Stimulated activated CD8-positive, alpha-beta memory T cell treated with anti-CD3 and anti-CD28 coated beads, Interleukin-7, amount 100 ng/mL, for 48 hours (primary cell): Measurements from ENCODE around the gene SPEM3.

ENCODE experiments used
- DNase-seq, 2 donors: peaks; one replicate each; pipeline ENCODE4 v3.0.0-alpha.2; 2020; ENCODE audit warnings: low read depth in 1 of 2; ENCODE audit errors: extremely low read depth in 1 of 2

The SPEM3 gene

DNA sequence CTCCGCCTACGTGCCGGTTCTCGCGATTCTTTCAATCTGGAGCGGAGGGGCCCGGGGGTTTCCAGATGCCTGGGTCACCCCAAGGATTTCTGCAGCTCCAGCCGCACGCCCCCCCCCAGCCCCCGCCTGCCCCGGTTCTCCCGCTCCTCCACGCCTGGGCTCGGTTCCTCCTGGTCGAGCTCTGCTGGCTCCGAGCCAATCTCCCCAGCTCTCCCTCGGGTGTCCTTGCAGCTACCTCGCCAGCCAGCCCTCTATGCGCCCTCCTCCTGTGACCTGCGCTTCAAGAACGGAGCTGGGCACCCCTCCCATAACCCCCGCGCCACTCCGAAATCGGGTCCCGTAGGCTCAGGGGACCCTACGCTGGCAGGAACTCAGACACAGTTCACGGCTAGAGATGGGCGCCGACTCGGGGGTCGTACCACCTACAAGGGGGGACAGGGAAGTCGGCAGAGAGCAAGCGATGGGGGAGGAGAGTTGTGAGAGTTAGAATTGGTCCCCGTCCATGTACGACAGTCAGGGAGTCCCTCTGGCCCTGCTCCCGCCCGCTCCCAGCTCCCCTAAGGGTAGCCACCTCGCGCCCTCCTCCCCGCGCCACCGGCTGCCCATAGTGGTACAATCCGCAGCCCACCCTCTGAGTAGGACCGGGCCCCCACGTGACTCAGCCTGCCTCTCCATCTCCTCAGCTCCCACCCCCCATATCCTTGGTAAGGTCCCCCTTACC lies 11.6 kb downstream of the SPEM3 start:
- no peak for DNase-seq

DNA sequence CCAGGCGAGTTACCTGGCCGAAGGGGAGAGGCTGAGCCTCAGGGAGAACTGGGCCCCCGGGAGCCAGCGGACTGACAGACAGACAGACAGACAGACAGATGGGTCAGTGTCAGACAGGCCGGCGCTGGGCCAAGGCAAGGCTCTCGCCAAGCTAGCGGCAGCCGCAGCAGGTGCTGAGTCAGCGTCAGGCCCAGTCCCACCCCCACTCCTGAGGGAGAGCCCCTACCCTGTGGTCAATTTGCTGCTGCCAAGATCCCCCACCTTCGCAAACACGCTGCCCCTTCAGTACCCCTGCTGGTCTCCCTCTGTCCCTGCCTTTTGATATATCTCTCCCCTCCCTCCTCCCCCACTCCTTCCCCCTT lies 12.2 kb downstream of the SPEM3 start:
- no peak for DNase-seq

DNA sequence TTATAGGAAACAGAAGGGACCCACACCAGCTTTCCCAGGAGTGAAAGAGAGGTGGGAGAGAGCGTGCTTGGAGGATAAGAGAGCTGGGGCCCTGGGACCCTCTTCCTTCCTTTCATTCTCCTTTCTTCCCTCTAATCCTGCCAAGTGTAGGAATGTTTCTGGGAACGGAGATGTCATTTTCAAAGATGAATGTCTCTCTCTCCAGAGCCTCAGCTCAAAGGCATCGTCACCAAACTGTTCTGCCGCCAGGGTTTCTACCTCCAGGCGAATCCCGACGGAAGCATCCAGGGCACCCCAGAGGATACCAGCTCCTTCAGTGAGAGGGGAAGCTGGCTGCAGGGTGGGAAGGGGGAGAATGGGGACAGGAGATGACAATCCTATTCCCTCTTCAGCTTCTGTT lies 12.6 kb downstream of the SPEM3 start:
- DNase-seq = no peak

DNA sequence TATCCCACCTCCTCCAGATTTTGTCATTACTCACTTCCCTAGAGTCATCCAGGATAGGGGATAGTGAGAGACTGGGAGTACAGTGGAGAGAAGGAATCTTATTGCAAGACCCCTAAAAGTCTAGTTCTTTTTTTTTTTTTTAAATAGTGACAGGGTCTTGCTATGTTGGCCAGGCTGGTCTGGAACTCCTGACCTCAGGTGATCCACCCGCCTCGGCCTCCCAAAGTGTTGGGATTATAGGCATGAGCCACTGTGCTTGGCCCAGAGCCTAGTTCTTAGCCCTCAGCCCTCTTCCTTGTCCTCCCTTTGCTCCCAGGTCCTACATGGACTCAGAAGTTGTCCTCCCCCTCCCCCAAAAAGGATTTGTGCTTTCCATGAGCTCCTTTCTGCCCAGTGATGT lies 13.5 kb downstream of the SPEM3 start:
- DNase-seq = no peak

DNA sequence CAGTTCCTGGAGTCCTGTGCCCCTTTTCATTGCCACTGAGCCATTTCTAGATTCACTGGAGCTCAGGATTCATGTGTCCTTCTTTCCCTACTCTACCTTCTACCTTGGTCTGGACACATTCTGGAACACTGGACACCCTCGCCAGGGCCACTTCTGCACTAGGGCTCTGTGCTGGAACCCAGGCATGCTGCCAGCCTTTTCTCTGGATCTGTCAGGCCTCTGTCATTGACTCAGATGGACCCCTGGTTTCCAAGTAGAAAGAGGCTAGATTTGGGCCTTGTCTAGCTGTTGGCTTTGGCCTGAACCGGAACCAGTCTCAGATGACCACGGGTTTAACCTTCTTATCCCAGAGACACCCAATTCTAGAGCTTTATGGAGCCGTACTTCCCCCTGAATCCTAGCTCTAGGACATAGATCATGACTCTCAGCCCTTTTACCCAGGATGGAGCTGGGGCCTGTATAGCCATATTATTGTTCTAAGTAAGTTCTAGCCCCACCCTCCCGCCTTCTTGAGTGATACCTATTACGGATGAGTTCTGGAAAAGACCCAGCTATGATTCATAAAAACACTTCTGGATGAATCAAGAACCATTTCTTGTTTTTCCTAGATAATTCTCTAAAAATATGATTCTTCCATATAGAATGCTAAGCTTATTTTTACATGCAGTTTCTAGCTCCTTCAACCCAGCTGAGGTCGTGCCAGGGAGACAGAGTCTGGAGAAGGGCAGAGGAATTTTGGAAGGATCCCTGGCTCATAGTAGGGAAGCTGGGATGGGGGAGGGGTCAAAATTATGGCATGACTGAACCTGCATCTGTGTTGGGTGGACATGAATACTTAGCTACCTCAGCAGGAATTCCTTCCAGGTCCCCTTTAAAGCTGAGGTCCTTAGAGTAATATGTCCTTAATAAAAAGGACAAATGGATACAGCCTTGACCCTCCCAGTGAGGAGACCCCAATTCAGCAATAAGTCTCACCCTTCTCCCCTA lies 15.1 kb downstream of the SPEM3 start:
- no peak for DNase-seq

GRCh38 chr17:7444682-7445618 lies 16.3 kb downstream of the SPEM3 start, which contains the start of gene CHRNB1:
TSS of gene CHRNB1 (plus strand) at chr17:7445061. CDS start at chr17:7445128, 67 bp downstream.
- no peak for DNase-seq

DNA sequence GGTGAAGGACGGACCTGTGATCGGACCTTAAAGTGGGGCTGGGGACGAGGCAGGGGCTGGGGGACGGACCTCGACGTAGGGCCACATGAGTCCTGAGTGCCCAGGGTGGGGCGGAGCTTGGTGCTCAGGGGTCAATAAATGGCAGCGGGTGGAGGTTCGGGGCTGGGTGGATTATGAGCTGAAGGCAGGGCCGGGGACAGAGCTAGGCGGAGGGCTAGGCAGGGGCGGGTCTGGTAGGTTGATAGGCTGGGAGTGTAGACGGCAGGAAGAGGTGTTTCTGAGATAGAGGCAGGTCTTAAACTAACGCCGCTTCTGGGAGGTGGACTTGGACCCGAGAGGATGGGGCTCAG lies 16.9 kb downstream of the SPEM3 start:
- DNase-seq = no peak

- DNase-seq = no peak
Measured at GRCh38 chr17:7448461-7448860, 19.8 kb downstream of the SPEM3 start.

DNA sequence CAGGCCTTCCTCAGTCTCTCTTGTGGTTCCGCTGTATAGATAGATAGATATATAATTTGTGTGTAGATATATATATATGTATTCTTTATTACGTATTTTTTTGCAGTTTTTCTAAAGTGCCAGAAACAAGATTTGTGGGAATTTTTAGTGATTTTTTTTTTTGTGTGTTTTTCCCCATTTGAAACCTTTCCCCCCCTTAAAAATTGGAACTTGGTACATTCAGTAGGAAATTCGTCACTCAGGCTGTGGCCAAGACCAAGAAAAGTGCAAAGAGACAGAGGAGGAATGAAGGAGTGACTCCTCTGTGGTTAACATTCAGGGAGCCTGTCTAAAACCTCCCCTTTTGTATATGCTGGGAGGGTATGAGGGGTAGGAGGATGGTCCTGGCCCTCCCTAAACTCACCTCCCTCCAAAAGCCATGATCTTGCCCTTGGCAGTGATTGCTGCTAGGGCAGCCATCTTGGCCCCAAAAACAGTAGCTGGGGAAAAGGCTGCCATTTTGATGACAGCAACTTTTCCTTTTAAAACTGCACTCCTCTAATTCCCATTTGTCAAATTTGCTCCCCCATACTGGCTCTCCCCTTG lies 31.4 kb downstream of the SPEM3 start:
- DNase-seq = no peak

- no peak for DNase-seq
Measured at GRCh38 chr17:7460850-7461660, 32.4 kb downstream of the SPEM3 start.

- DNase-seq = no peak
Measured at GRCh38 chr17:7462474-7463371, 34.1 kb downstream of the SPEM3 start.

GRCh38 chr17:7463372-7463846 lies 34.8 kb downstream of the SPEM3 start:
- no peak for DNase-seq

- no peak for DNase-seq
Measured at GRCh38 chr17:7464081-7464480, 35.4 kb downstream of the SPEM3 start.

DNA sequence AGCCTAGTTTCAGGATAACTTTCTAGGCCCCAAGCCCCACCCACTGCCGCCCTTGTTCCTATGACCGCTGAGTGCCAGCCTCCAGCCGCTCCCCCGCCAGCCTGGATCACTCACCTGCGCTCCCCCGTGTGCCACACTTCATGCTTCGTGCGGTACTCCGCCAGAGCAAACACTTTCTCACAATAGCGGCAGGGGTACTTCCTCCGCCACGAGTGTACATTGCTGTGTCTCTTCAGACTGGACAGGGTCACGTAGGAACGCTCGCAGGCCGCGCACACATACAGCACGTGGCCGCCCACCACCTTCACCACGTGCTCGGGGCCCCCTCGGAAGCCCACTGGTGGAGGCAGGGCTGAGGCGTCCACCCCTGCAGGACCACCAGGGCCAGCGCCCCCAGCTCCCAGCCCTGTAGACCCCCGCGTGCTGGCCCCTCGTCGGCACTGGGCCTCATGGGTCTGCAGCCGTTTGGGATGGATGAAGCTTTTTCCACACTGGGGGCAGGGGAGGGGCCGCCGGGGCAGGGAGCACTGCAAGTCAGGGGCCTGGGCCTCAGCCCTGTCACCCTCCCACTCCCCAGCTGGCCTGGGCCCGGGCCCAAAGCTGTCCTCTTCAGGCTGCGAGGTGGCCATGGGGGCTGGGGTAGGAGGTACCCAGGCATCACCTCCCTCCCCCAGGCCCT lies 37.1 kb downstream of the SPEM3 start:
- DNase-seq = no peak

- DNase-seq = no peak
Measured at GRCh38 chr17:7466318-7466638, 37.6 kb downstream of the SPEM3 start.

- DNase-seq = no peak
Measured at GRCh38 chr17:7466639-7467341, 38.1 kb downstream of the SPEM3 start.

- DNase-seq = no peak
Measured at GRCh38 chr17:7467498-7467897, 38.8 kb downstream of the SPEM3 start.

GRCh38 chr17:7468290-7468689 lies 39.6 kb downstream of the SPEM3 start:
- DNase-seq = no peak
